Right lobe of liver (tissue), 4 donors: ENCODE data around the gene CCDC77.

ENCODE experiments used
- POLR2A ChIP-seq: fragments of 450-650 bp; IDR thresholded peaks from one replicate; pipeline ENCODE4 v1.6.1; 2017; ENCODE audit warnings: antibody characterized with exemption, mild to moderate bottlenecking
- TF ChIP-seq, protein P1 (sequence below), 4 donors: fragments of 200-600 bp in 3 of 4; fragments of 450-650 bp in 1 of 4; IDR thresholded peaks; one replicate each; pipeline versions ENCODE4 v1.5.1 to v1.8.0; 2016 to 2022; ENCODE audit warnings: antibody characterized with exemption in 4 of 4, mild to moderate bottlenecking in 2 of 4
- donor health status: DM: no; HTN: no; CAD: no.
- donor health status: DM: no; HTN: no; CAD: no.
- donor health status: DM: no; HTN: yes; CAD: no.

DNA sequence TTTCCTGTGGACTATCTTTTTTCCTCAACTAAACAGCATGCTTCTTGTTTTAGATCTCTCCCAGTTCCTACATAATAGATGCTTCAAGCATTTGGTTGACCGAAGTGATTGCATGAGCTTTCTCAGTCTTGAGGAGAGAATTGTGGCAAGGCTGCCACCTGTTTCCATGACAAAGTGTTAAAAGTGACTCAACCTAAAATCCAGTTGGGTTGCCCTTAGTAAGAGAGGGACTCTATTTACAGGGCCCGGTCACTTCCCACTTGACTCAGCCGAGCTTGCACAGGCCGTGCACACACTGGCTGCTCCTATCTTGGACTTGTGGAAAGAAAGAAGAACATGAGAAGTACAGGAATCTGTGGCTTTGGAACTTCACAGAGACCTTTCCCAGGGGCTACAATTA lies 56.2 kb downstream of the CCDC77 start:
- no peak for TF ChIP-seq POLR2A
- TF ChIP-seq, protein P1, sequence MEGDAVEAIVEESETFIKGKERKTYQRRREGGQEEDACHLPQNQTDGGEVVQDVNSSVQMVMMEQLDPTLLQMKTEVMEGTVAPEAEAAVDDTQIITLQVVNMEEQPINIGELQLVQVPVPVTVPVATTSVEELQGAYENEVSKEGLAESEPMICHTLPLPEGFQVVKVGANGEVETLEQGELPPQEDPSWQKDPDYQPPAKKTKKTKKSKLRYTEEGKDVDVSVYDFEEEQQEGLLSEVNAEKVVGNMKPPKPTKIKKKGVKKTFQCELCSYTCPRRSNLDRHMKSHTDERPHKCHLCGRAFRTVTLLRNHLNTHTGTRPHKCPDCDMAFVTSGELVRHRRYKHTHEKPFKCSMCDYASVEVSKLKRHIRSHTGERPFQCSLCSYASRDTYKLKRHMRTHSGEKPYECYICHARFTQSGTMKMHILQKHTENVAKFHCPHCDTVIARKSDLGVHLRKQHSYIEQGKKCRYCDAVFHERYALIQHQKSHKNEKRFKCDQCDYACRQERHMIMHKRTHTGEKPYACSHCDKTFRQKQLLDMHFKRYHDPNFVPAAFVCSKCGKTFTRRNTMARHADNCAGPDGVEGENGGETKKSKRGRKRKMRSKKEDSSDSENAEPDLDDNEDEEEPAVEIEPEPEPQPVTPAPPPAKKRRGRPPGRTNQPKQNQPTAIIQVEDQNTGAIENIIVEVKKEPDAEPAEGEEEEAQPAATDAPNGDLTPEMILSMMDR (IDR thresholded peaks at IDR 0.05): no peak
